Karpas-422 (cell line): ENCODE results near the gene ALOX5AP. TPM values are rescaled to one million over a fixed set of nuclear protein-coding genes. Genes with fewer than 3 reads are reported as not detected.
A peak's percentile ranks its signal among the peaks of the same experiment; 100 is the strongest.

Experiments used
- DNase-seq: peaks from one replicate; pipeline ENCODE4 v3.0.0-alpha.2; 2015
- H2AFZ ChIP-seq: fragments of 200-600 bp; sonication (generic); 2 replicates; pipeline ENCODE4 v1.6.1; 2014; ENCODE audit warnings: antibody characterized with exemption, low read length, mixed read lengths
- H3K27ac ChIP-seq: fragments of 200-600 bp; sonication (generic); 2 replicates; pipeline ENCODE4 v1.5.1; 2014; ENCODE audit warnings: mild to moderate bottlenecking, low read length, moderate library complexity
- H3K27me3 ChIP-seq: fragments of 200-600 bp; sonication (generic); 2 replicates; pipeline ENCODE4 v1.6.1; 2014; ENCODE audit warnings: low read length, mixed read lengths
- H3K36me3 ChIP-seq: fragments of 200-600 bp; sonication (generic); 2 replicates; pipeline ENCODE4 v1.6.1; 2014; ENCODE audit warnings: low read length, mixed read lengths; ENCODE audit not compliant: insufficient read depth
- H3K4me1 ChIP-seq: fragments of 200-600 bp; sonication (generic); 2 replicates; pipeline ENCODE4 v1.6.1; 2014; ENCODE audit warnings: mild to moderate bottlenecking, low read length, mixed read lengths
- H3K4me2 ChIP-seq: fragments of 200-600 bp; sonication (generic); 2 replicates; pipeline ENCODE4 v1.6.1; 2014; ENCODE audit warnings: low read length, low read depth, mild to moderate bottlenecking; ENCODE audit not compliant: poor library complexity, severe bottlenecking
- H3K4me3 ChIP-seq: fragments of 200-600 bp; sonication (generic); 2 replicates; pipeline ENCODE4 v1.5.1; 2014; ENCODE audit warnings: mild to moderate bottlenecking, antibody characterized with exemption, low read length, mixed read lengths
- H3K79me2 ChIP-seq: fragments of 200-600 bp; sonication (generic); 2 replicates; pipeline ENCODE4 v1.6.1; 2014; ENCODE audit warnings: mild to moderate bottlenecking, low read length, mixed read lengths
- H3K9ac ChIP-seq: fragments of 200-600 bp; sonication (generic); 2 replicates; pipeline ENCODE4 v1.6.0; 2014; ENCODE audit warnings: low read length
- H3K9me2 ChIP-seq: fragments of 200-600 bp; sonication (generic), shearing (Covaris generic); replicated peaks from 2 replicates; pipeline ENCODE4 v1.6.0; 2014; ENCODE audit warnings: mild to moderate bottlenecking, low read length, moderate library complexity; ENCODE audit not compliant: insufficient read depth
- H3K9me3 ChIP-seq: fragments of 300-700, 200-600 bp; sonication (generic); 2 replicates; pipeline ENCODE4 v1.6.1; 2014; ENCODE audit warnings: low read length, mixed read lengths
- H4K20me1 ChIP-seq: fragments of 200-600 bp; sonication (generic); 2 replicates; pipeline ENCODE4 v1.6.1; 2014; ENCODE audit warnings: mild to moderate bottlenecking, antibody characterized with exemption, low read length, low read depth; ENCODE audit not compliant: insufficient read depth
- total RNA-seq: library from RNA; depleted of rRNA; stranded (reverse); fragments of >200 nt; shearing (Covaris generic); gene quantifications from 2 replicates; pipeline ENCODE4 v1.2.3, GENCODE V29; 2014; ENCODE audit warnings: low replicate concordance

The ALOX5AP gene
- total RNA-seq, 1 experiment from 2014 or later, result 512 TPM

DNA sequence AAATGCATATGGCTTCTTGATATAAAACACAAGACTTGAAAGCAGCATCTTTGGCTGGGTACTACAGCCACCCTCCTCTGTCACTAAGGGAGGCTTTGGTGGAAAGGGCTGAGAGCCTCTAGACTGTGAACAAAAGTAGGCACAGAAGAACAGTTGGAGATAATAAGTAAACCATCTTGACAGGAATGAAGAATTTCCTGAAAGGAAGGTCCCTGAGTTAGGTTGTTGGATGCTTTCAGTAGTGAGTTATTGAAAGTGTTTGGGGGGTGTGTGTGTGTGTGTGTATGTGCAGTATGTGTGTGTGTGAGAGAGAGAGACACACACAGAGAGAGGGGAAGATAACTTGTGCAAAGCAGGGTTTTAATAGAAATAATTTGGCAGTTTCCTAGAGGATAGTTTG is 38.2 kb downstream of the ALOX5AP start:
- H4K20me1 ChIP-seq, result no peaks in the 10 kb centered on the region
- H3K4me2 ChIP-seq, result no peak overlapping the region
- DNase-seq, result no peak
- no peak overlapping the region for H3K4me3 ChIP-seq
- no peaks in the 10 kb centered on the region for H3K9me2 ChIP-seq
- H3K79me2 ChIP-seq, result no peaks in the 10 kb centered on the region
- no peaks in the 10 kb centered on the region for H3K9me3 ChIP-seq
- no peaks in the 10 kb centered on the region for H3K36me3 ChIP-seq
- H2AFZ ChIP-seq, result no peak overlapping the region
- no peak overlapping the region for H3K27ac ChIP-seq
- no peak overlapping the region for H3K9ac ChIP-seq
- H3K27me3 ChIP-seq, result no peaks in the 10 kb centered on the region
- peaks cover 7% of the 10 kb centered on the region for H3K4me1 ChIP-seq

DNA sequence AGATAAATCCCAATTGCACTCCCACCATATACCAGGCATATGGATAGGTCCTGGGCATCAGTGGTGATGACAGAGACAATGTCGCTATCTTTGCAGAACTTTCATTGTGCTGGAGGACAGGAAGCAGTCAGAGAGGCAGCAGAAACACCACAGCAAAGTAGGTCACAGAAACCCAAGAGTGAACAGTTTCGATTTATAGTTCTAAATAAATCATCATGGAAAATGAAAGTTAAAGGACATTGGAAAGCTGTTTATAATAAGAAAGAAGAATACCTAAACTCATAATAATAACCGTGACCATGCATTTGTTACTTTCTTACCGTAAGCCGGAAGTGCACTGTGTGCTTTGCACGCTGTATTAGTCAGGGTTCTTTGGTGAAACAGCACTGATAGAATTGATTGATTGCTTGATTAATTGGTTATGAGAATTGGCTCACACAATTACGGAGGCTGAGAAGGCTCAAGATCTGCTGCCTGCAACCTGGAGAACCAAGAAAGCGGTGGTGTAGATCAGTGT is 38.9 kb downstream of the ALOX5AP start:
- no peak overlapping the region for H3K27ac ChIP-seq
- no peaks in the 10 kb centered on the region for H3K79me2 ChIP-seq
- H3K4me1 ChIP-seq, result peaks cover 7% of the 10 kb centered on the region
- H3K9me3 ChIP-seq, result no peaks in the 10 kb centered on the region
- no peaks in the 10 kb centered on the region for H3K9me2 ChIP-seq
- H3K36me3 ChIP-seq, result no peaks in the 10 kb centered on the region
- no peak overlapping the region for H3K9ac ChIP-seq
- H4K20me1 ChIP-seq, result no peaks in the 10 kb centered on the region
- no peaks in the 10 kb centered on the region for H3K27me3 ChIP-seq
- H2AFZ ChIP-seq, result no peak overlapping the region
- no peak for DNase-seq
- H3K4me2 ChIP-seq, result no peak overlapping the region
- no peak overlapping the region for H3K4me3 ChIP-seq

DNA sequence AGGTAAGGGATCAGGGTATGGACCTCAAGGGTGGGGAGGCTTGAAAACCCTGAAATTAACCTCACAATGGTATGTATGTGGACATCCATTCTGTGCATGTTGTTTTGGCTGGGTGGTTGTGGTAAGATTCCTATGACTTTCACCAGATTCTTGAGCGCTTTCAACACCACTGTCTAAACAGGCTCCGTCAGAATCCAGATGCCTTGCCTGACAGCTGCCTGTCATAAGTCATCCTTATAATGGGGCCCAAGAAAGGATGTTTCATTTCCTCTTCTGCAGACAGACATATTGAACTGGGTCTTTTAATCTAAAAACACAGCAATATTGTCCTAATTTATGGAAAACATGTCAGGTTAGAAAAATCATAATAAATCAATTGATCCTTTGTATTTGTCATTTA is 41.3 kb downstream of the ALOX5AP start:
- Histone ChIP-seq H3K36me3 (no peaks in the 10 kb centered on the region), H3K9me2 (no peaks in the 10 kb centered on the region), H3K4me3 (no peak overlapping the region), H4K20me1 (no peaks in the 10 kb centered on the region), H3K27ac (no peak overlapping the region), H3K9ac (no peak overlapping the region), H3K9me3 (no peaks in the 10 kb centered on the region), H3K4me2 (no peak overlapping the region), H3K79me2 (no peaks in the 10 kb centered on the region), H3K4me1 (peaks cover 7% of the 10 kb centered on the region), H2AFZ (no peak overlapping the region), H3K27me3 (no peaks in the 10 kb centered on the region)
- DNase-seq, result peak; percentile 51

- H3K79me2 ChIP-seq, result no peaks in the 10 kb centered on the region
- peaks cover 7% of the 10 kb centered on the region for H3K4me1 ChIP-seq
- no peak overlapping the region for H2AFZ ChIP-seq
- peak; percentile 33 for DNase-seq
- no peaks in the 10 kb centered on the region for H3K9me2 ChIP-seq
- no peak overlapping the region for H3K9ac ChIP-seq
- no peaks in the 10 kb centered on the region for H3K36me3 ChIP-seq
- H3K4me2 ChIP-seq, result no peak overlapping the region
- no peaks in the 10 kb centered on the region for H3K9me3 ChIP-seq
- no peaks in the 10 kb centered on the region for H3K27me3 ChIP-seq
- no peak overlapping the region for H3K4me3 ChIP-seq
- no peak overlapping the region for H3K27ac ChIP-seq
- H4K20me1 ChIP-seq, result no peaks in the 10 kb centered on the region
Measured at GRCh38 chr13:30779016-30779415, 43.7 kb downstream of the ALOX5AP start.

DNA sequence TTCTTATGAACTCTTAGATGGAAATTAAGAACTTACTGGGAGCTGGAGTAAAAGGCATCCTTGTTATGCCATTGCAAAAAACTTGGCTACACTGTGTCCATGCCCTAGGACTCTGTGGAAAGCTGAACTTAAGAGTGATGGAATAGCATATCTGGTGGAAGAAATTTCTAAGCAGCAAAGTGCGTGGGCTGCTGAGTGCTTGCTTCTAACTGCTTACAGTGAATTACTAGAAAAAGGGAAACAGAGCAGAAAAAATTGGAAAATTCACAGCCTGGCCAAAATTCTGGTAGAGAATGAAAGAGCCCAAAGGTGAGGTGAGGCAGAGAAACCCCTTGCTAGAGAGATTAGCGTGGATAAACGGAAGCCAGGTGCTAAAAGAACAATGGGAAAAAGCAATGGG is 44.3 kb downstream of the ALOX5AP start:
- Histone ChIP-seq H3K4me3 (no peak overlapping the region), H3K36me3 (no peaks in the 10 kb centered on the region), H3K4me1 (peaks cover 7% of the 10 kb centered on the region), H3K9me3 (no peaks in the 10 kb centered on the region), H3K9me2 (no peaks in the 10 kb centered on the region), H4K20me1 (no peaks in the 10 kb centered on the region), H3K79me2 (no peaks in the 10 kb centered on the region), H3K27me3 (no peaks in the 10 kb centered on the region), H2AFZ (no peak overlapping the region), H3K4me2 (no peak overlapping the region), H3K27ac (no peak overlapping the region), H3K9ac (no peak overlapping the region)
- no peak for DNase-seq

DNA sequence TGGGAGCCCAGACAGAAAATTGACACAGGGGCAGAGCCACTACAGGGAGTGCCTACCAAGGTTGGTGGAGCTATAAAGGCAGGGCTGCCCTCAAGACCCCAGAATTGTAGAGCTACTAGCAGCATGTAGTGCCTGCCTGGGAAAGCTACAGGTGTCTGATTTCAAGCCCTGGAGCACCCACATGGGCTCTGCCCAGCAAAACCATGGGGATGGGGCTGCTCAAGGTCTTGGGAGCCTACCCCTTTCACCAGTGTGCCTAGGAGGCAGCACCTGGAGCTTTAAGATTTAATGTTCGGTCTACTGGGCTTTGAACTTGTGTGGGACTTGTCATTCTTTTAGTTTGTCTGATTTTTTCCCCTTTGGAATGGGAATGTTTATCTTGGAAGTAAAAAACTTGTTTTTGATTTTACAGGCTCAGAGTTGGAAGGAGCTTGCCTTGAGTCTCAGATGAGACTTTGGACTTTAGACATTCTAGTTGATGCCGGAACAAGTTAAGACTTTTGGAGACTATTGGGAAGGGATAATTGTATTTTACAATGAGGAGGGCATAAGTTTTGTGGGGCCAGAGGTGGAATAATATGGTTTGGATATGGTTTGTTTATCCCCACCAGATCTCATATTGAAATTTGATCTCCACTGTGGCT is 45.1 kb downstream of the ALOX5AP start:
- Histone ChIP-seq H3K4me1 (peaks cover 7% of the 10 kb centered on the region), H3K79me2 (no peaks in the 10 kb centered on the region), H3K9me3 (no peaks in the 10 kb centered on the region), H3K36me3 (no peaks in the 10 kb centered on the region), H3K27ac (no peak overlapping the region), H3K9ac (no peak overlapping the region), H2AFZ (no peak overlapping the region), H3K9me2 (no peaks in the 10 kb centered on the region), H3K27me3 (no peaks in the 10 kb centered on the region), H4K20me1 (no peaks in the 10 kb centered on the region), H3K4me3 (no peak overlapping the region), H3K4me2 (no peak overlapping the region)
- peak; percentile 33 for DNase-seq

GRCh38 chr13:30785191-30785850 is 50.0 kb downstream of the ALOX5AP start:
- no peak for DNase-seq

GRCh38 chr13:30786648-30787047 is 51.3 kb downstream of the ALOX5AP start:
- Histone ChIP-seq H3K36me3 (no peaks in the 10 kb centered on the region), H4K20me1 (no peaks in the 10 kb centered on the region), H3K9ac (no peak overlapping the region), H3K4me2 (no peak overlapping the region), H3K9me2 (no peaks in the 10 kb centered on the region), H3K27ac (no peak overlapping the region), H3K27me3 (no peaks in the 10 kb centered on the region), H3K79me2 (no peaks in the 10 kb centered on the region), H3K4me3 (no peak overlapping the region), H3K9me3 (no peaks in the 10 kb centered on the region), H2AFZ (no peak overlapping the region), H3K4me1 (no peaks in the 10 kb centered on the region)
- no peak for DNase-seq

More at GRCh38 chr13:30785191-30785850, 50.0 kb downstream of the ALOX5AP start:
- Histone ChIP-seq H3K9ac (no peak overlapping the region), H3K27ac (no peak overlapping the region), H3K9me2 (no peaks in the 10 kb centered on the region), H3K9me3 (no peaks in the 10 kb centered on the region), H2AFZ (no peak overlapping the region), H3K4me3 (no peak overlapping the region), H3K27me3 (no peaks in the 10 kb centered on the region), H3K36me3 (no peaks in the 10 kb centered on the region), H4K20me1 (no peaks in the 10 kb centered on the region), H3K4me2 (no peak overlapping the region), H3K79me2 (no peaks in the 10 kb centered on the region), H3K4me1 (no peaks in the 10 kb centered on the region)
